Measurements from ENCODE around the gene PVALEF. TPM values are rescaled to one million over a fixed set of nuclear protein-coding genes. Genes with fewer than 3 reads are reported as not detected.

Gene PVALEF
- polyA plus RNA-seq, 1 donor (not counting 4 experiments of a cell fraction or from before 2014, with no cell fraction given) = not detected

DNA sequence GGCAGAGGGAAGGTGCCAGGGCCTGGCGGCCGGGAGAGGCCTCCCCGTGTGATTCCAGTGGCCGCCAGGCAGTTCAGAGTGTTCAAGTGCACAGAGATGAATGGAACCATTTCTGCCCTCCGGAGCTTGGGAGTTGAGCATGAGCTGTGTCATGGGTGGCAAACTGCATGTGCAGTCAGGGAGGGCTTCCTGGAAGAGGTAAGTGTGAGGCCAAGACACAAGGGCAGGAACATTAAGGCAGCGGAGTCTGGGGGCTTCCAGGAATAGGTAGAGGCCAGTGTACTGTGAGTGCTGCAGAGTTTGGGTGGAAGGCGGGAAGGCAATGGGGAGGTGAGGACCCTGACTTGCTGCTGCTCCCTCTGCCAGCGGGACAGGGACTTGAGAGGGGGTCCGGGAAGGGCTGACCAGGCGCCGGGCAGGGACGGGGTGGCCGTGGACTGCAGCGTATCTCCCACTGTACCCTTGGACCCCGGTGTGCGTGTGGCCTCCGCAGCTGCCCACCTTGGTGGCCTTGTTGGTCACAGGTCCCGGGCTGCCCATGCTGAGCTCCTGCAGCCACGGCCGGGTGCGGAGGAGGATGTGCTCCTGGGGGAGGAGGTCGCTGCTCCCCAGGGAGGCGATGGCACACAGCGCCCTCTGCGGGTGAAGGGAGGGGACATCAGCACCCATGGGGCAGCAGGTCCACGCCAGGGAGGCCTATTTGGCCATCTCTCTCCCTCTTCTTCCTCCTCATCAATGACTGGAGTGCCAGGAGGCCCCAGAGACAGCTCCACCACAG is 64.9 kb downstream of the PVALEF start:
- Histone ChIP-seq H3K27me3 (ENCODE audit: control insufficient read depth, extremely low read depth, insufficient read depth, low read length) (no peaks in the 10 kb centered on the region), H3K79me2 (ENCODE audit: control insufficient read depth, insufficient read depth, low read length) (no peaks in the 10 kb centered on the region), H3K4me2 (ENCODE audit: control insufficient read depth, extremely low read depth, insufficient read depth, low read depth, low read length) (no peak overlapping the region), H3K9me1 (ENCODE audit: control insufficient read depth, extremely low read depth, insufficient read depth, low read length) (no peaks in the 10 kb centered on the region), H2AFZ (ENCODE audit: control insufficient read depth, low read length) (no peak overlapping the region), H4K20me1 (ENCODE audit: control insufficient read depth, extremely low read depth, insufficient read depth, low read length) (no peaks in the 10 kb centered on the region), H3K4me3 (ENCODE audit: control insufficient read depth in 2 of 3, extremely low read depth in 1 of 3, insufficient read depth in 2 of 3, low read depth in 1 of 3, low read length in 3 of 3) (no peak overlapping the region), H3K36me3 (ENCODE audit: control insufficient read depth in 2 of 2, extremely low read depth in 1 of 2, insufficient read depth in 2 of 2, low read length in 2 of 2) (peaks cover 5 to 24% of the 10 kb centered on the region in 2 experiments), H3K27ac (ENCODE audit: control insufficient read depth, insufficient read depth, low read length) (no peak overlapping the region), H3K4me1 (ENCODE audit: control insufficient read depth, extremely low read depth, insufficient read depth, low read length) (no peaks in the 10 kb centered on the region), H3K9me3 (ENCODE audit: control insufficient read depth, low read depth, low read length) (no peaks in the 10 kb centered on the region), H3K9ac (ENCODE audit: control insufficient read depth, extremely low read depth, insufficient read depth, low read length) (no peak overlapping the region)
- DNase-seq (ENCODE audit: low read depth, low spot score) (no peak), FAIRE-seq (no peak)
- TF ChIP-seq, protein P1, sequence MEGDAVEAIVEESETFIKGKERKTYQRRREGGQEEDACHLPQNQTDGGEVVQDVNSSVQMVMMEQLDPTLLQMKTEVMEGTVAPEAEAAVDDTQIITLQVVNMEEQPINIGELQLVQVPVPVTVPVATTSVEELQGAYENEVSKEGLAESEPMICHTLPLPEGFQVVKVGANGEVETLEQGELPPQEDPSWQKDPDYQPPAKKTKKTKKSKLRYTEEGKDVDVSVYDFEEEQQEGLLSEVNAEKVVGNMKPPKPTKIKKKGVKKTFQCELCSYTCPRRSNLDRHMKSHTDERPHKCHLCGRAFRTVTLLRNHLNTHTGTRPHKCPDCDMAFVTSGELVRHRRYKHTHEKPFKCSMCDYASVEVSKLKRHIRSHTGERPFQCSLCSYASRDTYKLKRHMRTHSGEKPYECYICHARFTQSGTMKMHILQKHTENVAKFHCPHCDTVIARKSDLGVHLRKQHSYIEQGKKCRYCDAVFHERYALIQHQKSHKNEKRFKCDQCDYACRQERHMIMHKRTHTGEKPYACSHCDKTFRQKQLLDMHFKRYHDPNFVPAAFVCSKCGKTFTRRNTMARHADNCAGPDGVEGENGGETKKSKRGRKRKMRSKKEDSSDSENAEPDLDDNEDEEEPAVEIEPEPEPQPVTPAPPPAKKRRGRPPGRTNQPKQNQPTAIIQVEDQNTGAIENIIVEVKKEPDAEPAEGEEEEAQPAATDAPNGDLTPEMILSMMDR (optimal IDR thresholded peaks at IDR 0.05 in 1 of 3, IDR thresholded peaks at IDR 0.05 in 1 of 3, conservative IDR thresholded peaks at IDR 0.05 in 1 of 3; ENCODE audit: extremely low read depth in 1 of 3, insufficient read depth in 2 of 3, low read length in 3 of 3) = peak; percentile 27 to 76 (median 52)
- TF ChIP-seq EZH2 (IDR thresholded peaks at IDR 0.05; ENCODE audit: low read length) = no peak
- dilution Hi-C loops (cut with MboI; ENCODE audit: extremely low pct_ligation_motif_present, low sequenced_read_pairs) = no loop called here

DNA sequence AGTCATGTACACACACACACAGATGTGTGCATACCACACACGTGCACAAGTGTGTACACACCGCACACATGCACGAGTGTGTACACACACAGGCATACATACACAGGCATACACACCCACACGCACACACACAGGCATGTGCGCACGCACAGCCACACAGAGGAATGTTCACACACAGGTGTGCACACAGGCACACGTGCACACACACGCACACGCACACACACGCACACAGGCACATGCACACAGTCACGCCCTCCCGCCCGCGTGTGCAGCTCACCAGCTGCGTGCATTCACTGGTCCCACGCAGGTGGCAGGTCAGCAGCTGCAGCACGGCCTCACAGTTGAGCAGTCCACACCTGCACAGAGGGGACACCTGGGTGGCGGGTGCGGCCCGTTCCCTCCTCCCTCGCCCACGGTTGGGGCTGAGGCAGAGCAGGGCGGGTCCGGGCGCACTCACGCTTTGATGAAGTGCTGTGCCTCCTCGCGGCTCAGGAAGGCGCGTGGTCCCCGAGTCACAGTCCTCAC is 65.9 kb downstream of the PVALEF start:
- TF ChIP-seq EZH2 (IDR thresholded peaks at IDR 0.05; ENCODE audit: low read length) = no peak
- TF ChIP-seq, protein P1 (optimal IDR thresholded peaks at IDR 0.05 in 1 of 3, IDR thresholded peaks at IDR 0.05 in 1 of 3, conservative IDR thresholded peaks at IDR 0.05 in 1 of 3; ENCODE audit: extremely low read depth in 1 of 3, insufficient read depth in 2 of 3, low read length in 3 of 3) = no peak
- Histone ChIP-seq H3K9ac (ENCODE audit: control insufficient read depth, extremely low read depth, insufficient read depth, low read length) (no peak overlapping the region), H2AFZ (ENCODE audit: control insufficient read depth, low read length) (no peak overlapping the region), H3K79me2 (ENCODE audit: control insufficient read depth, insufficient read depth, low read length) (no peaks in the 10 kb centered on the region), H3K9me3 (ENCODE audit: control insufficient read depth, low read depth, low read length) (no peaks in the 10 kb centered on the region), H3K4me2 (ENCODE audit: control insufficient read depth, extremely low read depth, insufficient read depth, low read depth, low read length) (no peak overlapping the region), H3K27me3 (ENCODE audit: control insufficient read depth, extremely low read depth, insufficient read depth, low read length) (no peaks in the 10 kb centered on the region), H3K4me3 (ENCODE audit: control insufficient read depth in 2 of 3, extremely low read depth in 1 of 3, insufficient read depth in 2 of 3, low read depth in 1 of 3, low read length in 3 of 3) (no peak overlapping the region), H3K27ac (ENCODE audit: control insufficient read depth, insufficient read depth, low read length) (no peak overlapping the region), H3K4me1 (ENCODE audit: control insufficient read depth, extremely low read depth, insufficient read depth, low read length) (no peaks in the 10 kb centered on the region), H3K36me3 (ENCODE audit: control insufficient read depth in 2 of 2, extremely low read depth in 1 of 2, insufficient read depth in 2 of 2, low read length in 2 of 2) (peaks cover 5 to 28% of the 10 kb centered on the region in 2 experiments), H4K20me1 (ENCODE audit: control insufficient read depth, extremely low read depth, insufficient read depth, low read length) (no peaks in the 10 kb centered on the region), H3K9me1 (ENCODE audit: control insufficient read depth, extremely low read depth, insufficient read depth, low read length) (no peaks in the 10 kb centered on the region)
- DNase-seq (ENCODE audit: low read depth, low spot score) = no peak
- dilution Hi-C loops (cut with MboI; ENCODE audit: extremely low pct_ligation_motif_present, low sequenced_read_pairs) = no loop called here
- FAIRE-seq = no peak

Data from keratinocyte (primary cell).